ENCODE measurements around the gene CDH23.

The CDH23 gene

GRCh38 chr10:71494476-71494875, 97.8 kb downstream of the CDH23 start:
- no peak for DNase-seq

GRCh38 chr10:71494980-71495381, 98.3 kb downstream of the CDH23 start:
- DNase-seq: no peak

- DNase-seq: no peak
Observed at GRCh38 chr10:71496927-71497762, 100.4 kb downstream of the CDH23 start.

- DNase-seq: no peak
Observed at GRCh38 chr10:71497763-71498326, 101.1 kb downstream of the CDH23 start.

- DNase-seq: no peak
Observed at GRCh38 chr10:71501402-71501801, 104.7 kb downstream of the CDH23 start.

- DNase-seq: no peak
Observed at GRCh38 chr10:71502190-71502589, 105.5 kb downstream of the CDH23 start.

GRCh38 chr10:71502851-71503250, 106.1 kb downstream of the CDH23 start:
- no peak for DNase-seq

GRCh38 chr10:71504168-71504567, 107.4 kb downstream of the CDH23 start:
- DNase-seq: no peak

- DNase-seq: no peak
Observed at GRCh38 chr10:71504570-71504969, 107.8 kb downstream of the CDH23 start.

- no peak for DNase-seq
Observed at GRCh38 chr10:71505862-71506261, 109.1 kb downstream of the CDH23 start.

- no peak for DNase-seq
Observed at GRCh38 chr10:71509444-71509843, 112.7 kb downstream of the CDH23 start.

GRCh38 chr10:71511206-71511605, 114.5 kb downstream of the CDH23 start:
- DNase-seq: no peak

GRCh38 chr10:71512312-71512711, 115.6 kb downstream of the CDH23 start:
- DNase-seq: no peak

GRCh38 chr10:71512761-71513539, 116.2 kb downstream of the CDH23 start:
- no peak for DNase-seq

- no peak for DNase-seq
Observed at GRCh38 chr10:71513540-71513853, 116.8 kb downstream of the CDH23 start.

GRCh38 chr10:71513936-71514335, 117.2 kb downstream of the CDH23 start:
- DNase-seq: no peak

GRCh38 chr10:71515531-71516172, 118.9 kb downstream of the CDH23 start:
- DNase-seq: no peak

GRCh38 chr10:71516890-71517289, 120.2 kb downstream of the CDH23 start:
- no peak for DNase-seq

- DNase-seq: no peak
Observed at GRCh38 chr10:71517298-71518169, 120.8 kb downstream of the CDH23 start.

- no peak for DNase-seq
Observed at GRCh38 chr10:71520042-71520441, 123.3 kb downstream of the CDH23 start.

GRCh38 chr10:71521504-71522441, 125.1 kb downstream of the CDH23 start:
- DNase-seq: no peak
